ENCODE measurements around the gene IL1A. TPM values are rescaled to one million over a fixed set of nuclear protein-coding genes. Genes with fewer than 3 reads are reported as not detected.

The IL1A gene
- total RNA-seq, 2 donors from 2014 or later: 0.35 to 0.44 TPM

GRCh38 chr2:112827604-112828185 lies 43.4 kb upstream of the IL1A start:
- no peak overlapping the region for H3K27ac Mint-ChIP-seq
- ATAC-seq (no peak), DNase-seq (no peak)
- H3K9me3 ChIP-seq (ENCODE audit: control insufficient read depth, low read length, poor library complexity, severe bottlenecking): no peaks in the 10 kb centered on the region
- peaks cover 5% of the 10 kb centered on the region for H3K36me3 Mint-ChIP-seq (ENCODE audit: low read depth)
- H3K4me1 Mint-ChIP-seq: peaks cover 4% of the 10 kb centered on the region
- H3K4me3 Mint-ChIP-seq: no peak overlapping the region
- peaks cover 47% of the 10 kb centered on the region for H3K27me3 Mint-ChIP-seq

GRCh38 chr2:112827009-112827408 lies 42.7 kb upstream of the IL1A start:
- H3K9me3 ChIP-seq (ENCODE audit: control insufficient read depth, low read length, poor library complexity, severe bottlenecking): no peaks in the 10 kb centered on the region
- peaks cover 5% of the 10 kb centered on the region for H3K36me3 Mint-ChIP-seq (ENCODE audit: low read depth)
- peaks cover 11% of the 10 kb centered on the region for H3K4me1 Mint-ChIP-seq
- no peak overlapping the region for H3K4me3 Mint-ChIP-seq
- H3K27ac Mint-ChIP-seq: no peak overlapping the region
- peaks cover 47% of the 10 kb centered on the region for H3K27me3 Mint-ChIP-seq
- no peak for ATAC-seq
- DNase-seq: no peak

- Mint-ChIP-seq H3K27me3 (peaks cover 39% of the 10 kb centered on the region), H3K4me1 (peaks cover 9% of the 10 kb centered on the region), H3K27ac (no peak overlapping the region), H3K4me3 (no peak overlapping the region), H3K36me3 (ENCODE audit: low read depth) (peaks cover 5% of the 10 kb centered on the region)
- DNase-seq: no peak
- ATAC-seq: no peak
- H3K9me3 ChIP-seq (ENCODE audit: control insufficient read depth, low read length, poor library complexity, severe bottlenecking): no peaks in the 10 kb centered on the region
Measured at GRCh38 chr2:112825706-112826105, 41.4 kb upstream of the IL1A start.

- no peaks in the 10 kb centered on the region for H3K9me3 ChIP-seq (ENCODE audit: control insufficient read depth, low read length, poor library complexity, severe bottlenecking)
- no peak overlapping the region for H3K27ac Mint-ChIP-seq
- peaks cover 30% of the 10 kb centered on the region for H3K27me3 Mint-ChIP-seq
- ATAC-seq (no peak), DNase-seq (no peak)
- H3K36me3 Mint-ChIP-seq (ENCODE audit: low read depth): peaks cover 2% of the 10 kb centered on the region
- no peak overlapping the region for H3K4me3 Mint-ChIP-seq
- H3K4me1 Mint-ChIP-seq: peaks cover 9% of the 10 kb centered on the region
Measured at GRCh38 chr2:112824694-112825085, 40.4 kb upstream of the IL1A start.

DNA sequence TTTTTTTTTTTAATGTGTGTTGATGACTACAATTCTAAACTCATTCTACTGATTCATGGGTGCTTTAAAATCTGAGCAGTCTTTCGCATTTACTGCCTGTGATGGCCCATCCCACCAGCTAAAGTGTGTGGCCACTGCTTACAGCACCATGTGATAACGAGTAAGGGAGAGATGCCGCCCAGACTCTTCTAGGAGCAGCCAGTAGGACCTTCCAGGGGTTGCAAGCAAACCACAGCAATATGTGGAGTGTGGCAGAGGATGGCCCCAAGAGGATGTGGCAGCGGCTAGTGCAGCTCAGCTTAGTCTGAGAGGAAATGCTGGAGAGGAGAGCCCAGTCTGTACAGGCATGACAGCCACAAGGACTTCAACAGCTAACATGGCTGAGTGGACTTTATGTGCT lies 37.4 kb upstream of the IL1A start:
- Mint-ChIP-seq H3K4me3 (no peak overlapping the region), H3K27ac (no peak overlapping the region), H3K36me3 (ENCODE audit: low read depth) (no peaks in the 10 kb centered on the region), H3K27me3 (peaks cover 4% of the 10 kb centered on the region), H3K4me1 (peaks cover 9% of the 10 kb centered on the region)
- no peaks in the 10 kb centered on the region for H3K9me3 ChIP-seq (ENCODE audit: control insufficient read depth, low read length, poor library complexity, severe bottlenecking)
- DNase-seq: no peak
- peak; percentile 27 for ATAC-seq

GRCh38 chr2:112821142-112821541 lies 36.8 kb upstream of the IL1A start:
- ATAC-seq (no peak), DNase-seq (no peak)
- Mint-ChIP-seq H3K4me3 (no peak overlapping the region), H3K36me3 (ENCODE audit: low read depth) (no peaks in the 10 kb centered on the region), H3K4me1 (peaks cover 9% of the 10 kb centered on the region), H3K27me3 (peaks cover 4% of the 10 kb centered on the region), H3K27ac (no peak overlapping the region)
- H3K9me3 ChIP-seq (ENCODE audit: control insufficient read depth, low read length, poor library complexity, severe bottlenecking): no peaks in the 10 kb centered on the region

DNA sequence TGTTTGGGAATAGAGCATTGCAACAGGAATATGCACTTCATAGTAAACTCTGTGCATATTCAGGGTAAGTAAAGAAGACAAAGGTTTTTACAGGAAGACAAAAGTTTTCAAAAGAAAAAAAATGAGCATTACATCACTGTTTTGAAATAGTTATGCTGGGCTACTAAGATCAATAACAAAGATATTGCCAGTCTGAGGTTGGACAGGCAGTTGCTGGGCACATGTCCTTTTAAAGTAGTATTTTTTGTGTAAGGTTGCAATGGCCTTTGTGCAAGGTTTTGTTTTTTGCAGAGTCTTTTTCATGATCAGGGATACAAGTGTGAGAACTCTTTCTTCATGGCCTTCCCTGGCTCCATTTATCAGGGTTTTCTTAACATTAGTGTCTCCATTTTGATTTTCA lies 36.0 kb upstream of the IL1A start:
- Mint-ChIP-seq H3K36me3 (ENCODE audit: low read depth) (no peaks in the 10 kb centered on the region), H3K27ac (no peak overlapping the region), H3K4me1 (peaks cover 9% of the 10 kb centered on the region), H3K4me3 (no peak overlapping the region), H3K27me3 (no peaks in the 10 kb centered on the region)
- H3K9me3 ChIP-seq (ENCODE audit: control insufficient read depth, low read length, poor library complexity, severe bottlenecking): no peaks in the 10 kb centered on the region
- ATAC-seq (no peak), DNase-seq (no peak)

GRCh38 chr2:112819081-112819480 lies 34.8 kb upstream of the IL1A start:
- DNase-seq (no peak), ATAC-seq (no peak)
- no peaks in the 10 kb centered on the region for H3K27me3 Mint-ChIP-seq
- no peak overlapping the region for H3K4me3 Mint-ChIP-seq
- peaks cover 9% of the 10 kb centered on the region for H3K4me1 Mint-ChIP-seq
- no peak overlapping the region for H3K27ac Mint-ChIP-seq
- no peaks in the 10 kb centered on the region for H3K36me3 Mint-ChIP-seq (ENCODE audit: low read depth)
- no peaks in the 10 kb centered on the region for H3K9me3 ChIP-seq (ENCODE audit: control insufficient read depth, low read length, poor library complexity, severe bottlenecking)

- Mint-ChIP-seq H3K4me3 (no peak overlapping the region), H3K36me3 (ENCODE audit: low read depth) (no peaks in the 10 kb centered on the region), H3K27me3 (no peaks in the 10 kb centered on the region), H3K27ac (no peak overlapping the region), H3K4me1 (peaks cover 12% of the 10 kb centered on the region)
- H3K9me3 ChIP-seq (ENCODE audit: control insufficient read depth, low read length, poor library complexity, severe bottlenecking): no peaks in the 10 kb centered on the region
- DNase-seq (no peak), ATAC-seq (no peak)
Measured at GRCh38 chr2:112818094-112818902, 34.0 kb upstream of the IL1A start.

- Mint-ChIP-seq H3K36me3 (ENCODE audit: low read depth) (peaks cover 2% of the 10 kb centered on the region), H3K4me3 (no peak overlapping the region), H3K4me1 (peaks cover 16% of the 10 kb centered on the region), H3K27me3 (no peaks in the 10 kb centered on the region), H3K27ac (peak overlapping the region; percentile 29)
- DNase-seq: no peak
- H3K9me3 ChIP-seq (ENCODE audit: control insufficient read depth, low read length, poor library complexity, severe bottlenecking): no peaks in the 10 kb centered on the region
- ATAC-seq: no peak
Measured at GRCh38 chr2:112817082-112817689, 32.9 kb upstream of the IL1A start.

- no peak overlapping the region for H3K27ac Mint-ChIP-seq
- no peaks in the 10 kb centered on the region for H3K27me3 Mint-ChIP-seq
- peaks cover 20% of the 10 kb centered on the region for H3K4me1 Mint-ChIP-seq
- DNase-seq: no peak
- no peak for ATAC-seq
- no peaks in the 10 kb centered on the region for H3K9me3 ChIP-seq (ENCODE audit: control insufficient read depth, low read length, poor library complexity, severe bottlenecking)
- H3K36me3 Mint-ChIP-seq (ENCODE audit: low read depth): peaks cover 2% of the 10 kb centered on the region
- H3K4me3 Mint-ChIP-seq: no peak overlapping the region
Measured at GRCh38 chr2:112814278-112814677, 30.0 kb upstream of the IL1A start.

- peaks cover 2% of the 10 kb centered on the region for H3K36me3 Mint-ChIP-seq (ENCODE audit: low read depth)
- no peak overlapping the region for H3K4me3 Mint-ChIP-seq
- no peak for ATAC-seq
- DNase-seq: no peak
- no peaks in the 10 kb centered on the region for H3K9me3 ChIP-seq (ENCODE audit: control insufficient read depth, low read length, poor library complexity, severe bottlenecking)
- H3K27me3 Mint-ChIP-seq: no peaks in the 10 kb centered on the region
- peaks cover 20% of the 10 kb centered on the region for H3K4me1 Mint-ChIP-seq
- H3K27ac Mint-ChIP-seq: no peak overlapping the region
Measured at GRCh38 chr2:112813280-112813966, 29.1 kb upstream of the IL1A start.
